ENCODE results near the gene PITPNM3.

The PITPNM3 gene

DNA sequence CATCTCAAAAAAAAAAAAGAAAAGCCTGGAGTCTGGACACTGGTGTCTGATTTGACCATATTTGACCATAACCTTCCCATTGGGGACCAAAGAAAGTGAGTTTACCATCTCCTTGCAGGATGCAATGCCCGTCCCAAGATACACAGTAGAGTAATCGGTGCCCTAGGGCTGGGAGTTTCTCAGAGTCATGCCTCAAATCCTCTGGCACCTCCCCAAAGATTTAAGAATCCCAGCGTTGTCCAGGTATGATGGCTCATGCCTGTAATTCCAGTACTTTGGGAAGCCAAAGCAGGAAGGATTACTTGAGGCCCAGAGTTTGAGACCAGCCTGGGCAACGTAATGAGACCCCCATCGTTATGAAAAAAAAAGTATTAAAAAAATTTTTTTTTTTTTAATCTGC lies 5.0 kb downstream of the PITPNM3 start:
- no peak for DNase-seq

DNA sequence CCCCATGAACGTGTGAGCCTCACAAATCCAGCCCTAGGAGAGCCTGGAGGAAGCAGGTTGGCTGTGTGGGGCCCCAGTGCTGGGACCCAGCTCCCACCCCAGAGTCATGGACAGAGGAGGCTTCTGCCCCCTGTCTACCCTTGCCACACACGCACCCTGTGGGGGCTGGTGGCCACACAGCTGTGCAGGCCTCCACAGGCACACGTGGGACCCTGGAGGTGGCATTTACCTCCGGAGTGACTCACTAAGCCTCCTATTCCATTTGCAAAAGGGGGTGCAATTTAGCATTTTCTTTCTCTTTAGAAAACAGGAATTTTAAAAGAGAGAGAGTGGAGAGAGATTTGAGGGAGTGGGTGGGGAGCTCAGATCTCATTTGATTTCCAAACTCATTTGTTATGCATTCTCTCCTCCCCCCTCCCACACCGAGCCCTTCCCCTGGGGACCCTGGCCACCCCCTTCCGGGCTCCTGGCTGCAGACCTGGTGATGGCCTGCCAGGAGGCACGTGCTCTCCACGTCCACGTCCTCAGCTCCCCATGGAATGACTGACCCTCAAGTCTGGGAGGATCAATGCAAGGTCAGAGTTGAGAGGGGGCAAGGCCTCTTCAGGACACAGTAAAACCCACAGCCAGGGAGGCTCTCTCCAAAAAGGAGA lies 6.8 kb downstream of the PITPNM3 start:
- no peak for DNase-seq

DNA sequence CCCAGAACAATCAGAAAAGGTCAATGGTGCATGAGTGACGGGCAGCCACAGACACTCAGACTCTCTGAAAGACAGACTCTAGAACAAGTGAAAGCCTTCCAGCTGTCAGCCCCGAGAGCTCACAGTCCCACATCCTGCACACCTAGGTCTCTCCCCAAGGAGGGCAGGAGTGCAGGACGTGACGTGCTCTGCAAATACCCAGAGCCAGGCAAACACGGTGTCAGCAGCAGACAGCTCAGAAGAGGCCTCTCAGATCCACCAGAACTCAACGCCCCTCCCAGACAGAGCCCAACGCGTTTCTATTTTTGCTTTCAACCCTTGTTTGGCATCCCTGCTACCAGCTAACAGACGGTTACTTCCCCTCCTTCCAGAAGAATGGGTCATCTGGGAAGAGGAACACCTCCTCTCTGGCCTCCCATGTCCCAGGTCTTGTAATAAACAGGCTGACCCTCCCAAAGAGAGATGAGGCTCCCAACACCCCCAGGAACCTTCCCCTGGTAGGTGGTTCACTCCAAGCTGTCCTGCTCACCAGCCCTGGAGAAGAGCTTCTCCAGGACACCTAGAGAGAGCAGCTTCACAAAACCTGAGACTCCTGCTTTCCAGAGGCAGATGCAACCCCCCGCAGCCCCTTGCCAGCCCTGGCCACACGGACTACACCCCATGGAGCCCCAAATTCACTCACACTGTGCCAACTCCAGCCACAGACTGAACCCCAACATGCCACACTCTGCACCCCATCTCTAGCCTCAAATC lies 7.6 kb downstream of the PITPNM3 start:
- no peak for DNase-seq

DNA sequence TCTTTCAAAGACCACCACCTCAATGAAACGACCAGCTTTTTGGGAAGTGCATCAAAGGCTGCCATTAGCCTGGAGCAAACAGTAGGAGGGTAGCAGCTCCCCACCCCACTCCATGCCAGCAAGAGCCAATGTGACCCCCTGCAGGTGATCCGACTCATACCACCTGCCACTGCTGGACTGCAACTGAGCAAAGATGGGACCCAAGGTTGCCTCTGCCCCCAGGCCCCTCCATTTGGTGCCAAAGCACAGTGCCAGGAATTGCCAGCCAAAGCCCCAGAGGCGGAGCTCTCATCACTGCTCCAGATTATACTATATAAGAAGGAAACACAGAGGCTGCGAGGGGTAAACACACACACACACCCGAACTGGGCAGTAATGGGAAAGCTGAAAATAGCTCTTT lies 8.3 kb downstream of the PITPNM3 start:
- no peak for DNase-seq

DNA sequence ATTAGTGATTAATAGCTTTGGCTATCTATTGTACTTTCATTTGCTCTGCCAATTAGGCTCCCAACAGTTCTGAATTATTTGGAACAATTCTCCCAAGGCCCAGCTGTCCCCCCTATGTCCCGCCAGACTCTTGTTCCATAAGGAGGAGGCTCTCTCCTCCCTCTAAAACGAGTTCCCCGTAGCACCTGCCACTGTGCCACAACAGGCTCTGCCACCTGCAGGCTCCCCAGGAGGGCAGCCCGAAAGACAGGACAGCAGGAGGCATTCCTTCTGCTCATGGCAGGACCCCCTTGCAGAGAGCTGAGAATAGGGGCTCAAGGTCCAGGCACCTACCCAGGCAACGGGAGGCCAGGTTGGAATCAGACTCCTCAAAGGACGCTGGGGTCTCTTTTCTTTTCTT lies 9.0 kb downstream of the PITPNM3 start:
- no peak for DNase-seq

DNA sequence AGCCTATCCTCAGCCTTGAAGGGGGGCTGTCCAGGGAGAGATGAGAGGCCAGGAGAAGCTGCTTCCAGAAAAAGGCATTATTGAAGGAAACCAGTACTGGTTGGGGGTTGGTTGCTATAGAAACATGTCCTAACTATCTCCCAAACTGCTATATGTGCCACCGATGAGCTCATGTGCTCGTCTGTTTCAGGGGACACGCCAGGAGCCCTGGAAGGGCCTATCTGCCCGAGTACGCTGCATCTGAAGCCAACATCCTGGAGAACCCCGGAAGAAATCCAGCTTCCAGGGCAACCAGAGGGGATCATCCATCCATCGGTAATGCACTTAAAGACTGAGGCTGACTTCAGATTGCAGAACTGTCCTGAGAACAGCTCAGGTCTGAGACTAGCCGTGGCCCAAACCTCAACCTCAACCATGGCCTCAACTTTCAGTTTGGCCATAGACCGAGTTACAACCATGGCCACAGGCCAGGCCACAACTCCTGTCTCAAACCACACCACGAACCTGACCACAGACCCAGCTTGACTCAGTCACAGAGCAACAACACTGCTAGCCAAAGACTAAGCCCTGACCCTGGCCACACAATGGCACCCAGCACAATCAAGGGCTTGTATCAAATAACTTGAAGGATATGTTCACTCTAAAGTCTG lies 10.2 kb downstream of the PITPNM3 start:
- DNase-seq = no peak

DNA sequence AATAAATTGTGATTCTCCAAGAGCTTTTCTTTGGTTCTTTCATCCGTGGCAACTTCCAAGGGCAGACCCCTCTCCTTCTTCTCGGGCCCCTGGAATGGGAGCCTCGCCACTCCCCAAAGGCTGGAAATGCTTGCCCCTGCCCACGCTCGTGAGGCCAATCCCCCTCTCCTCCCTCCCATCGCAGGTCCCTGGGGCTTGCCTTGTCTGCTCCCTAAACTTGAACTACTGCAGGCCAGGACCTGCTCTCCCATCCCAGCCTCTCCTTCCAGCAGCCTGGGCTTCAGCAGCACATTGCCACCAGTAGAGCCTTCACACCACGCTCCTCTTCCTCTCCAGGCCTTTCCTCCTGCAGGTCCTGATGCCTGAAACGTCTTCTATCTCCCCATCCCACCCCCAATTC lies 11.1 kb downstream of the PITPNM3 start:
- no peak for DNase-seq

DNA sequence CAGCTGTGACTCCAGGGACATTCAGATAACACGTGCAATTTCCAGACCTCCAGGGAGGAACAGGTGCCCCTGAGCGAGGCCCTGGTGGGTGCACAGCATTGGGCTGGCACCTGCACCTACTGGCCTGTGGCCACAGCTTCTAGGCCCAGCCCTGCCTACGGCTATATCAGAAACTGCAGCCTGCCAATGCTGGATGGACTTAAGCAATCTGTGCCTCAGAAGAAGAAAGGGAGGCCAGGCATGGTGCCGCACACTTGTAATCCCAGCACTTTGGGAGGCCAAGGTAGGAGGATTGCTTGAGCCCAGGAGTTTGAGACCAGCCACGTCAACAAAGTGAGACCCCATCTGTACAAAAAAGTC lies 12.4 kb downstream of the PITPNM3 start:
- DNase-seq = no peak

DNA sequence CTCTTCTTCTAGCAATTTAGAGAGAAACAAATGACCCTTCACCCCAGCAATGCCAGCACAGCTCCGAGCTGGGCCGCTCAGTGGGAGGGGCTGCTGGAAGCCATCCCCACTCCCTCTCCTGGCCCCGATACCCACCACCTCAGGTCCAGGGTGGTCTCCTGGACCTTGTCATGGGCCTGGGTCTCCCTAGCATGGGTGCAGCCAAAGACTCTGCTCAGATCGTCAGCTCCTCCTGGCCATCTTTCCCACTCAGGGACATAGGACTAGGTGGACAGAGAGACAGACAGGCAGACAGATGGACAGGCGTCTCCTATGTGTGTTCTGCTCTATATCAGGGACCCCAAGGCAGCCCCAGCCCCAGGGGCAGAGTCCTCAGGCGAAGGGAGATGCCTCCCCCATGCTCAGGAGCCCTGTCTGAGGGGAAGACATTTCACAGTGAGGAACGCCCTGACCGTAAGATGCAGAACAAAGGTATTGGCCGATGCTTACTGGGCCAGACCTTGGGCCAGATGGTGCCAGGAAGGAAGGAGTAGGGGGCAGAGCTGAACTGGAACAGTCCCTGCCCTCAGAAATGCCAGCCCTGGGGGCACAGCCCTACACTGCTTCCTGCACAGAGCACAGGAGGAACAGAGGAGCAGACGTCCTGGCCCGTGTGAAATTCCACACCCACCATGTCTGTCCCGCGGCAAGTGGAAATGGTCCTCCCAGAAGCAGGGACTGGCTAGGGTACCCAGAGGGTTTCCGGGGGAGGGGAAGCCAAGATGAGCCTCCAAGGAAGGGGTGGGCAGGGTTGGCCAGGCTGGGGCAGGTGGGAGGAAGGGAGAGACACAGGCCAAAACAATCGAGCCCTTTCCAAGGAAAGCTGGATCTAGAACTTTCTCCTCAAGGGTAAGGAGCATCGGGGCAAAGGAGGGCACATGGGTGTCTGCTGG lies 13.0 kb downstream of the PITPNM3 start:
- DNase-seq = no peak

DNA sequence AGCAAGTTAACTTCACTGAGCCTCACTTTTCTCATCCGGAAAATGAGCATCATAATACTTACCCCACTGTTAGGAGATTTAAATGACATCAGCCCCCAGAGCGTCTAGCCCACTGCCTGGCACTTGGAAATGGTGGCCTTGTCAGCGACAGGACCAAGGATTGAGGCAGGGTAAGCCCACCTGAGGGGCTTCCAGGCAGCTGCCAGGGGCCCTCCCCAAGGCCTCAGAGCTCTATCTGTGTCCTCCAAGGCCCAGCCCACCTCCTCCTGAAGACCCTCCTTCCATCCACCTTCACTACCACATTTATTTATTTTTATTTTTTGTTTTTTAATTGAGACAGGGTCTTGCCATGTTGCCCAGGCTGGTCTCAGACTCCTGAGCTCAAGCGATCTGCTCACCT lies 13.8 kb downstream of the PITPNM3 start:
- DNase-seq = no peak

DNA sequence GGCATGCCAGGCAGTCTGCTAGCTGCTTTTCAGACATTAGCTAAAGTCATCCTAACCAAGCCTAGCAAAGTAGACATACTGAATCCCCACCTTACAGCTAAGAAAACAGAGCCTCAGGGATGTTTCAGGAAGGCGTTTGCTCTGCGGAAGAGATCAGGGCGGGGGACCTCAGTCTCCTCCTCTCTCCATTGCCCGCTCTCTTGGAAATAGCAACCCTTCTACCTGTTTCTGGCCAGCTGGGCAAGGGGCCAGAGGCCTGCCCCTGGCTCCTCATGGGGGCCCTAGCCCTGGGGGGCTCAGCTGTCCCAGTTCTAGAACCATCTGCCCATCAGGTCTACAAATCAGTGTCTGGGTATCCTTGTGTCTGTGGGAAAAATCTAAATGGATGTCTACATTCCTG lies 14.5 kb downstream of the PITPNM3 start:
- DNase-seq = no peak

DNA sequence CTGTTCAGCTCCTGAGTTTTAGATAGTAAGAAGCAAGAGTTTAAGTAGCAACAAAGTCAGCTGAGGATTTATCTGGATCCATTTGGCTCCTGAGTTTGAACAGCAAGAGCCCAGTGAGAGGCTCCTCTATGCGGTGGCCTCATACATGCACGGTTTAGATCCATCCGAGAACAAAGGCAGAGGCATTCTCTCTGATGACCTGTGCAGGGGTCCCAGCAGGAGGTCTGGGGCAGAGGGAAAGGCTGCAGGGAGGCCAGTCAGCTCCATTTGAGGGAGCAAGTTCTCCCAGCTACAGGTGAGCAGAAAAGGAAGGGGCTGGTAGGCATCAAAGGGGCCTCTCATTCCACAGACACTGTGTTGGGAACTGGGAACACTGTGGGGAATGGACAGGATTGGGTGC lies 16.5 kb downstream of the PITPNM3 start:
- DNase-seq = no peak

DNA sequence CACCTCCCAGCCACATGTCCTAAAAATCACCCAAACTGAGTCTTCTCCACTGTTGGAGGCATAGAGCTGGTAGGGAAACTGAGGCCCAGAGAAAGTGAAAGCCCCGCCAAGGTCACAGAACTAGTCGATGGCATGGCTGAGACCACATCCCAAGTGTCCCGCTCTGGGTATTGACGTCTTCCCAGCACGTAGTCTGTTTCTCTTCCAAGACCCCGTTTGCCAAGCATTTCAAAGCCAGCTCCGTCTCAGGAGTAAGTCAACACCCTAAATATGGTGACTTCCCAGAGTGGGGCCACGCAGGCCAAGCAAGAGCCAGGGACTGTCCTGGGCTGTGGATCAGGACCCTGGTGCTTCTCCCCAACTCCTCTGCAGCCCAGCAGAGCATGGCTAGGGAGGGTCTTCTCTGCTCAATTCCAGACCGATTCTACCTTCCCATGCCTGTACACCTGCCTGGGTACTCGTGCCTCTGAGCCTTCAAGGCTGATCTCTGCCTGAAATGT lies 19.7 kb downstream of the PITPNM3 start:
- DNase-seq = no peak

DNA sequence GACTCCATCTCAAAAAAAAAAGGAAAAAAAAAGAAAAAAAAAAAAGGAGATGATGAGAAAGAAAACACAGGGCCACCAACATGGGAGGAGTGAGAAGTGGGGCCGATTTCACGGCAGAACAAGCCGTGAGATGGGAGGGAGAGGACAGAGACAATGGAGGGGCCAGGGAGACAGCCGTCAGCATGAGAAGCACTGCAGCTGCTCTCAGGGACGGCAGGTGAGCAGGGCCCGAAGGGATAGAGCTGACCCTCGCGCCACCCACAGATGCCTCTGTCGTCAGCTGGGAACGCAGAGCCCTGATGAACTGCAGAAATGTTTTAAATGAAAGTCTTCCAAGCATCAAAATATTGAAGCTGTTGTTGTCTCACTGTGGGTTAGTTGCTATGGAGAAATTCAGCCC lies 20.3 kb downstream of the PITPNM3 start:
- DNase-seq = no peak

DNA sequence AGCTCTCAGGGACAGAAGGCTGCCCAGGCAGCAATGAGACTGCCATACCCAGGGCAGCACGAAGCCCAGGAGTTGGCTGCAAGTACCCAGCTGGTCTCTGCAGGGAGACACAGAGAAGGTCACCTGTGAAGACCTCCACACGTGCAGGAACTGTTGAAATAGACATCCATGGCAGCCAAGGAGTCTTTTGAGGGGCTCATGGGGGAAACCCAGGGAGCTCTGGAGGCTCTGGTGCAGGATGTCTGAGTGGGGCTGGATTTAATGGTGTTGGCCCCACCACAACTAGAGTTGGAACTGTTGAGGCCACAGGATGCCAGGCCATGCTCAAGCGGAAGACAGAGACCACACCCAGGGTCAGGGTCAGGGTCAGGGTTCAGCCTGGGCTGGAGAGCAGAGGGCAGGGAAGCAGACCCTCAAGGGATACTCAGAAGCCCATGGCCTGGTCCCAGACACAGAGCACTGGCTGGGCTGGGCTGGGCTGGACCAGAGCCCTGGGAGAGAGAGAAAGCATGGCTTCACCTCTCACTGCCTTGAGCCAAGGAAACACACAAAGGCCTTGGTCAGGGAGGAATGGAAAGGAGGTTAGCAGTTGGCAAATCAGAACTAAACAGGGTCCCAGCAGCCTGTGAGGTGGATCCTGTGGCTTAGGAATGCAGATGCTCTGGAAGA lies 21.4 kb downstream of the PITPNM3 start:
- DNase-seq = no peak

DNA sequence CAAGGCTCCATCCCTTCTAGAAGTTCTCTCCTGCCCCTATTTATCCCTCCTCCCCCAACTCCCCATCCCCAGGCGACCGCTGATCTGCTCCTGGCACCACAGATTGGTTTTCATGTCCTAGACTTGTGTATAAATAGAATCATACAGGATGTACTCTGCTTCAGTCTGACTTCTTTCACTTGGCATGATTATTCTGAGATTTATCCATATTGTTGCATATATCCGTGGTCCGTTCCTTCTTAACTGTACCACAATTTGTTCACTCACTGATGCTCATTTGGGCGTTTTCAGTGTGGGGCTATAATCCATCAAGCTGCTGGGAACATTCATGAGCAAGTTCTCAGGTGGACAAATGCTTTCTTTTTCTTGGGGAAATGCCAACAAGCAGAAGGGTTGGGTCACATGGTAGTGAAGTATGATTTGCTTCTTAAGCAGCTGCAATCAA lies 23.9 kb downstream of the PITPNM3 start:
- no peak for DNase-seq

DNA sequence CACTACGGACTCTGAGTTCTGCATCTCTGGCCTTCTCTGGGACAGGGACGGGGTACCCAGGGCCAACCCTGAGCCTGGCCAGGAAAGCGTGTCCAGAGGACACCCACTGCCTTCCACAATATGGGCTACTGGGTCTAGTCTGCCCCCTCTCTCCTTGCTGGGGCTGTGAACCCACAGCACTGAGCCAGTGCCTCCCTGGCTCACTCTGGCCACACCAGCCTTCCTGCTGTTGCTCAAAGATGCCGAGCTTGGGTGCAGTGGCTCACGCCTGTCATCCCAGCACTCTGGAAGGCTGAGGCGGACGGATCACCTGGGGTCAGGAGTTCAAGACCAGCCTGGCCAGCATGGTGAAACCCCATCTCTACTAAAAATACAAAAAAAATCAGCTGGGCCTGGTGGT lies 24.8 kb downstream of the PITPNM3 start:
- no peak for DNase-seq

DNA sequence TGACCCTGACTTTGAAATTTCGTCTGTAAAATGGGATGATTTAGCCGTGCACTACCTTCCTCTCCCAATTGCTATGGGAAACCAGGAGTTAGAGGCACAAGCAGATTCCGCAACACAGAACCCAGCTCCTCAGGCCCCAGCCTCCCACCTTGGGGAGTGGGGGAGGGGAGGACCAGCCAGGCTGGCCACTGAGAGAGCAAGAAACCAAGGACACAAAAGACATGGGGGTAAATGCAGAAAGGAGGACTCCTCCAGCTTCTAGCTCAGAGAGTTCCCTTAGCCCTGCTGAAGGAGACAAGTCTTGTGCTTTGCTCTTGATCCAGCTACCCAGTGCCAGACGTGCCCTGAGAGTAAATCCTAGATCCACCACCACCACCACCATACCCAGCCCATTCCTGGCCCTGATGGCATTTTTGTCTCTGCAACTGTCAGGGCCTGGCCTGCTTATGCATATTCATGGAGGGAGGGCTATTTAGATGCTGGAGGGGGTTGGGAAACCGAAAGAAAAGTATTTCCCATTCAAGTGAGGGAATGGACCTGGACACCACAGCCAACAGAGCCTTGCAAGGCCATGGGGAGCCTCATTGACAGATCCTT lies 25.9 kb downstream of the PITPNM3 start:
- DNase-seq = no peak

DNA sequence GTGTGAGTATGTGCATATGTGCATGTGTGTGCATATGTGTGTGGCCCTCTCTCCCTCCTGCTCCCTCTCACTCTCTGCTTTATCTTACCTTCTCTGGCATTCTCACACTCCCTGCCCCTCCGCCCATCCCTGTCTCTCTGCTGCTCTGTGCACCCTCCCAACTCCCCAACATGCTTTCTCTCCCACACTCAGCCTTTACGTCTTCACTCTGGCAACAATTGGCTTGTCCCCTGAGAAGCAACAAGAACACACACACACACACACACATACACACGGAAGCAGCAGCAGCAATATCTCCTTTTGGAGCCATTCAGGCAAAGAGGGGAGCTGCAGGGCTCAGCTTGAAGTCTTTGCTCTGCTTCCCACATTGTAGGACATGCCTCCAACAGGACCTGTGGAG lies 27.8 kb downstream of the PITPNM3 start:
- DNase-seq = no peak

DNA sequence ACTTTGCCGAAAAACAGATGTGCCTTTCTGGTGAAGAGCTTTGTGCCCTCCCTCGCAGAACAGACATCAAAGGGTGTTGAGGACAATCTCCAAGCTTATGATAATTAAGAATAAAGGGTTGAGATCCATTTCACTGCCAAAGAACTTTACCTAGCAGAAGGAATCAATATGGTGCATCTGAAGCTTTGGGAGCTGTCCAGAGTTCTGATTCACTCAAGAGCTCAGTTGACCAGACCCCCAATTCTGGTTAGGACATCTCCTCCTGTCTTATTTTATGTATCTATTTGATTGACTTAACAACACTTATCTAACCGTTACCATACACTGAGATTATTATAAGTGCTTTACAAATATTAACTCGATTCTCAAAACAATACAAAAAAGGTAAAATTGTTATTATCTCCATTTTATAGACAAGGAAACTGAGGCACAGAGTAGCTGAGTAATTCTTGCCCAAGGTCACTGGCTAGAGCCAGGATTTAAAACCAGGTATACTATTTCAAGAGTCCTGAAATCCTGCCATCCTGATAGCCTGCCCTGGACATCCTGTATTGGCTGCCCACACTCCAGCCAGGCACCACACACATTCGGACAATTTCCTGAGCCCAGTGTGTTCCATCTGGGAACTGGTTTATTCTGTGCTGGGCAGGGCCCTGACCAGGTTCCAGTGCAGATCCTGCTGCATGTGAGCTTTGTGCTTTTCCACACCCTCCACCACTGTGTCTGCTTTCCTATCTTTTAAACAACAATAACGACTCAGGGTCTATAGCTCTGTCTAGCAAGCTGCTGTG lies 29.8 kb downstream of the PITPNM3 start:
- no peak for DNase-seq

DNA sequence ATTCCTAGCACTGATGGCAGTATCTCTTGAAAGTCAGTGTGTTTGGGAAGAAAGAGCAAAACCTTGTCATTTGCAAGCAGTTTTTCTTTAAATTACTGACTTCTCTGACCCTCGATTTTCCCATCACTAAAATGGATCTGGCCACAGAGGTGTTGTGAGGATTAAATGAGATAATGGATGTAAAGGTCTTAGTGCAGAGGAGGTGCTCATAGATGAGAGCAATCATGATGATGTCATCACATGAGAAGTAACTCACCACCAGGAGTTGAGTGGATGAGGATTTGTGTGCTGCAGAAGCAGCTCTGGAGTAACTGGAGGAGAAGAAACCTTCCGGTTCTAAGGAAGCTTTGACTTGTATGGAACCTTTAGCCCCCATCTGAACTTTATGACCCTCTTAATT lies 30.6 kb downstream of the PITPNM3 start:
- no peak for DNase-seq

All from CD4-positive, alpha-beta T cell treated with Interleukin-17A for 1 hour (primary cell).